ENCODE data around the gene HAS3. TPM values are rescaled to one million over a fixed set of nuclear protein-coding genes. Genes with fewer than 3 reads are reported as not detected.
"Not testable (repeated sequence)": the region's sequence is repeated elsewhere in the genome, so short reads cannot be mapped to it uniquely, and the experiment has no call there.

The HAS3 gene
- total RNA-seq, 4 donors from 2014 or later = 0.42 to 7.1 (median 2.1) TPM

- 86 to 91% methylated on average over 2 of the region's 2 CpGs for WGBS, 2 donors
- Histone ChIP-seq H3K9me3 (no peaks in the 10 kb centered on the region), H3K4me3 (no peak overlapping the region), H3K4me1 (peaks cover 0 to 8% (median 5%) of the 10 kb centered on the region in 4 donors), H3K36me3 (peaks cover 0 to 74% (median 14%) of the 10 kb centered on the region in 3 donors), H3K27me3 (no peaks in the 10 kb centered on the region), H3K27ac (no peak overlapping the region)
- DNase-seq (ENCODE audit: low spot score in 2 of 2) = no peak
- TF ChIP-seq CTCF (IDR thresholded peaks at IDR 0.05) (no peak), EP300 (IDR thresholded peaks at IDR 0.05) (no peak), POLR2A (IDR thresholded peaks at IDR 0.05) (no peak)
Observed at GRCh38 chr16:69138608-69139007, 33.2 kb downstream of the HAS3 start.

- not testable (repeated sequence) for H3K9me3 ChIP-seq; H3K27ac ChIP-seq; H3K4me3 ChIP-seq; H3K27me3 ChIP-seq; DNase-seq (ENCODE audit: low spot score in 2 of 2); H3K4me1 ChIP-seq
- WGBS, 2 donors = 91 to 96% methylated on average over 7 of the region's 7 CpGs
- H3K36me3 ChIP-seq = peaks cover 0 to 83% (median 14%) of the 10 kb centered on the region in 3 donors
Observed at GRCh38 chr16:69139464-69139863, 34.0 kb downstream of the HAS3 start.

GRCh38 chr16:69141014-69141413 lies 35.6 kb downstream of the HAS3 start:
- no peaks in the 10 kb centered on the region for H3K4me1 ChIP-seq
- no peak for DNase-seq (ENCODE audit: low spot score in 2 of 2)
- H3K27ac ChIP-seq = no peak overlapping the region
- H3K4me3 ChIP-seq = no peak overlapping the region
- H3K27me3 ChIP-seq = no peaks in the 10 kb centered on the region
- TF ChIP-seq EP300 (IDR thresholded peaks at IDR 0.05) (no peak), CTCF (IDR thresholded peaks at IDR 0.05) (no peak), POLR2A (IDR thresholded peaks at IDR 0.05) (no peak)
- H3K36me3 ChIP-seq = peaks cover 0 to 87% (median 14%) of the 10 kb centered on the region in 3 donors
- 87 to 88% methylated on average over 5 of the region's 5 CpGs for WGBS, 2 donors
- no peaks in the 10 kb centered on the region for H3K9me3 ChIP-seq

DNA sequence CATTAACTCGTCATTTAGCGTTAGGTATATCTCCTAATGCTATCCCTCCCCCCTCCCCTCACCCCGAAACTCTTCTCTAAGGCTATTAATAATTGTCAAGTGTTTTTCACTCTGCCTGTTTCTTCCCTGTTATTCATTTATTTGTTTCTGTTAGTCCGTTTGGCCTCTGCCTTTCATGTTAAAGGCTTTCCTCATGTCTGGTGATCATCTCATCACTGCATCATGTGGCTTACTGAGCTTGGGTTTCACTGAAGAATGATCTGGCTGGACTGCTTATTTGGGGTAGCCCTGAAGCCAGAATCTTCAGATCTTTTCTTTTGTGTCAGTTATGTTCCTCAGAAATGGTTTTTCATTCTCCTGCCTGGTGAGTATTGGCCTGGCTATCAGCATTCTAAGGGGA lies 36.5 kb downstream of the HAS3 start:
- H3K36me3 ChIP-seq = peaks cover 0 to 92% (median 14%) of the 10 kb centered on the region in 3 donors
- no peaks in the 10 kb centered on the region for H3K9me3 ChIP-seq
- no peak for TF ChIP-seq POLR2A (IDR thresholded peaks at IDR 0.05)
- TF ChIP-seq EP300 (IDR thresholded peaks at IDR 0.05) = no peak
- TF ChIP-seq CTCF (IDR thresholded peaks at IDR 0.05) = no peak
- WGBS, 2 donors = 90 to 92% methylated on average over 4 of the region's 4 CpGs
- H3K4me1 ChIP-seq = no peaks in the 10 kb centered on the region
- H3K4me3 ChIP-seq = no peak overlapping the region
- no peak for DNase-seq (ENCODE audit: low spot score in 2 of 2)
- H3K27ac ChIP-seq = no peak overlapping the region
- H3K27me3 ChIP-seq = no peaks in the 10 kb centered on the region

DNA sequence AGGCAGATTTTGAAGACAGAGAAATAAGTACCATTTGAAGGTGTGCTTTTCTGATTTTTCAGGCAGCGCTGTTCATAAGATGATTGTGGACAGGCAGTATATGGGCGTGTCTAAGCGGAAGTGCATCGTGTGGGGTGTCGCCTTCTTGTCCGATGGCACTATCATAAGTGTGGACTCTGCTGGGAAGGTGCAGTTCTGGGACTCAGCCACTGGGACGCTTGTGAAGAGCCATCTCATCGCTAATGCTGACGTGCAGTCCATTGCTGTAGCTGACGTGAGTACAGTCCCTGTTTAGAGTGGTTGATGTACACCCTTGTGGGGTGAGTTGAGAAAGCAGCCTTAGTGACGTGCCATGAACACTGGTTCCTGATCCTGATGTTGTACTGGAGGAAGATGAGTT lies 37.7 kb downstream of the HAS3 start:
- 87 to 90% methylated on average over 11 of the region's 11 CpGs for WGBS, 2 donors
- Histone ChIP-seq H3K27me3 (no peaks in the 10 kb centered on the region), H3K4me1 (no peaks in the 10 kb centered on the region), H3K9me3 (no peaks in the 10 kb centered on the region), H3K27ac (no peak overlapping the region), H3K4me3 (no peak overlapping the region), H3K36me3 (peaks cover 0 to 94% (median 14%) of the 10 kb centered on the region in 3 donors)
- no peak for DNase-seq (ENCODE audit: low spot score in 2 of 2)
- TF ChIP-seq EP300 (IDR thresholded peaks at IDR 0.05) (no peak), POLR2A (IDR thresholded peaks at IDR 0.05) (no peak), CTCF (IDR thresholded peaks at IDR 0.05) (no peak)

- H3K27ac ChIP-seq = no peak overlapping the region
- 77 to 80% methylated on average over 4 of the region's 4 CpGs for WGBS, 2 donors
- no peak for DNase-seq (ENCODE audit: low spot score in 2 of 2)
Observed at GRCh38 chr16:69145658-69146057, 40.2 kb downstream of the HAS3 start.

GRCh38 chr16:69149621-69150020 lies 44.2 kb downstream of the HAS3 start:
- not testable (repeated sequence) for H3K27ac ChIP-seq; H3K4me1 ChIP-seq; H3K9me3 ChIP-seq; H3K4me3 ChIP-seq; H3K27me3 ChIP-seq; DNase-seq (ENCODE audit: low spot score in 2 of 2)
- 78 to 81% methylated on average over 9 of the region's 9 CpGs for WGBS, 2 donors
- peaks cover 0 to 89% (median 3%) of the 10 kb centered on the region in 3 donors for H3K36me3 ChIP-seq

More at GRCh38 chr16:69145658-69146057, 40.2 kb downstream of the HAS3 start:
- H3K27me3 ChIP-seq = no peaks in the 10 kb centered on the region
- no peak for TF ChIP-seq EP300 (IDR thresholded peaks at IDR 0.05)
- no peak for TF ChIP-seq CTCF (IDR thresholded peaks at IDR 0.05)
- no peak for TF ChIP-seq POLR2A (IDR thresholded peaks at IDR 0.05)
- H3K4me1 ChIP-seq = peaks cover 0 to 4% (median 0%) of the 10 kb centered on the region in 4 donors
- H3K9me3 ChIP-seq = no peaks in the 10 kb centered on the region
- H3K4me3 ChIP-seq = no peak overlapping the region
- peaks cover 0 to 88% (median 12%) of the 10 kb centered on the region in 3 donors for H3K36me3 ChIP-seq
